Effector memory CD4-positive, alpha-beta T cell (primary cell): Measurements from ENCODE around the gene ACIN1.

Experiments used
- DNase-seq, 3 donors: peaks; one replicate each; pipeline ENCODE4 v3.0.0-alpha.2; 2020
- H3K27ac ChIP-seq: 2 replicates; pipeline ENCODE4 v1.7.0; 2013; ENCODE audit warnings: mild to moderate bottlenecking, low read length, moderate library complexity; ENCODE audit not compliant: insufficient read depth, poor library complexity, severe bottlenecking
- H3K27me3 ChIP-seq: replicated peaks from 2 replicates; pipeline ENCODE4 v1.7.0; 2013; ENCODE audit warnings: mild to moderate bottlenecking, low read length; ENCODE audit not compliant: insufficient read depth, control insufficient read depth, poor library complexity, severe bottlenecking
- H3K36me3 ChIP-seq: 2 replicates; pipeline ENCODE4 v1.7.0; 2013; ENCODE audit warnings: mild to moderate bottlenecking, low read length, moderate library complexity; ENCODE audit not compliant: control insufficient read depth, insufficient read depth
- H3K4me1 ChIP-seq: 2 replicates; pipeline ENCODE4 v1.7.0; 2013; ENCODE audit warnings: low read length, mild to moderate bottlenecking; ENCODE audit not compliant: control insufficient read depth, insufficient read depth, poor library complexity, severe bottlenecking
- H3K4me3 ChIP-seq: 2 replicates; pipeline ENCODE4 v1.7.0; 2013; ENCODE audit warnings: low read length, low read depth, mild to moderate bottlenecking; ENCODE audit not compliant: insufficient read depth, poor library complexity, severe bottlenecking
- H3K9me3 ChIP-seq: 2 replicates; pipeline ENCODE4 v1.7.0; 2013; ENCODE audit warnings: mild to moderate bottlenecking, low read length, moderate library complexity; ENCODE audit not compliant: control insufficient read depth

ACIN1 gene

GRCh38 chr14:23099212-23099861 is 4.4 kb upstream of the ACIN1 start:
- Histone ChIP-seq H3K27ac (no peak overlapping the region), H3K4me3 (no peak overlapping the region), H3K4me1 (no peaks in the 10 kb centered on the region), H3K27me3 (no peaks in the 10 kb centered on the region), H3K36me3 (peaks cover 22% of the 10 kb centered on the region), H3K9me3 (no peaks in the 10 kb centered on the region)
- DNase-seq = no peak

- no peak overlapping the region for H3K4me3 ChIP-seq
- no peak for DNase-seq
- no peaks in the 10 kb centered on the region for H3K27me3 ChIP-seq
- peaks cover 28% of the 10 kb centered on the region for H3K36me3 ChIP-seq
- H3K27ac ChIP-seq = no peak overlapping the region
- no peaks in the 10 kb centered on the region for H3K9me3 ChIP-seq
- peaks cover 14% of the 10 kb centered on the region for H3K4me1 ChIP-seq
Measured at GRCh38 chr14:23097786-23098185, 2.9 kb upstream of the ACIN1 start.

DNA sequence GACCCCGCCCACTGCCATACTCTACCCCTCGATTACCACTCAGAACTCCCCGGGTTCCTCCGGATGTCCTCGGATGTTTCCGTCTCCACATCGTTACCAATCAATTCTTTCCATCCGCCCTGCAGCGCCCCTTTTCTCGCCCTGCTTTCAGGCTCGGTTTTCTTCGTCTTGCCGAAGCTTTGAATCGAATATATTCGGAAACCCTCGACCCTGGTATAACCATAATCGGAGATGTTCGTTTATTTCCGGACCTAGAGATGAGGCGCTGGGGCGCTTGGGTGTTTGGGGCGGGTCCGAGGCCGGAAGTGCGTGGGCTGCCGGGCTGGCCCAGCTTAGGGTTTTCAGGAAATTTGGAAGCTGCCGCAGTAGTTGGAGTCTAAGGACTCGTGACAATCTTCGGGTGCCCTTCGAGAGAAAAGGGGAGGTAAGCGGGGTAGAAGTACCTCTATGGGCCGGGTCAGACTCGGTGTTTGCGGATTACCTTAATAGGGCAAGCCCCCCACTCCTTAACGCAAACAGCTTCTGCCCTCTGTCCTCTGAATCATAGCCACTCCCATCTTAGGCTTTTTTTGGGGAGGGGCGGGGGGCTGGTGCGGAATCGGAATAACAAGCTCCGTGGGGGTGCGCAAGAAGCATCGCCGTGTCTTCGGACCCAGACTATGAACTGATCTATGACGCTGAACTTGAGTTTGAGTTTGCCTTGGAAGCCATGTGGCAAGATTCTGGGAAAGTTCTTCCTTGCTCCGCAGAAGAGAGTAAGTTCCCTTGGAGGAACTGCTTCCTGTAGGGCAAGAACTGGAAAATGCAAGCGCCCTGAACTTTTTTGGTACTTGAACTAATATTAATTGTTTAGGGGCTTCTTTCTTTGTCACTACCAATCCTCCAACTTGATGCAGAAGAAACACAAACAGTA is 516 bp upstream of the ACIN1 start, which contains the start of gene C14orf119:
Gene C14orf119, plus strand, starts transcription at position 310 of the 913 bp plus-strand sequence. CDS start 2,154 bp downstream, outside the sequence.
- Histone ChIP-seq H3K27ac (peak within 1 kb of the TSS; percentile 95), H3K4me1 (peaks cover 18% of the 10 kb centered on the region), H3K9me3 (no peaks in the 10 kb centered on the region), H3K36me3 (peaks cover 45% of the 10 kb centered on the region), H3K4me3 (peak within 1 kb of the TSS; percentile 78), H3K27me3 (no peaks in the 10 kb centered on the region)
- peak; percentile 95 to 99 (median 99) for DNase-seq

DNA sequence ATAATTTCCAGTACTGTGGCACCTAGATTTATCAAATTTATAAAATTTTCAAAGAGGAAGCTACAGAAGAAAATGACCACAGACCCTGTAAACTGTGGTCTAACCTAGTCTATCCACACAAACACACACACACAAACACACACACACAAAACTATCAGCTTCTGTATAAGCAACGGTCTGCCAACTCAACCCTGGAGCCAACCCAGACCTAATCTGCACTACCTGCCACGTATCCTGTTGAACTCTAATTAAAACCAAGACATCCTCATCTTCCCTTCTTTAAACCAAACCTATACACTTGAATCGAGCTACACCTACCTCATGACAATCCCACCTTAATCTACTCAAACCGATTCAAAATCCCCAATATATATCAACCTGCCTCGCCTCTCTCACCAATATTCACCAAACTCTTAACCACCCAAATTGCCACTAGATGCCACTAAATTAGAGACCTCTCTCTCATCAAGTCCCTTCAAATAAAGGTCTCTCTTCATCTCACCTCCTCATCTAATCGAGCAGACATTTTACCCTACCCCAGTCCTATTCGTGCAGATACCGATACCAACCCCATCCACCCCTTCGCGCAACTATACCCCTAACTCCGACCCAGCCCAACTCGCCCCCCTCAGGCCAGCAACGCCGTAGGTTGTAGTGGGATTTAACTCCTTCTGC is 808 bp downstream of the ACIN1 start:
- Histone ChIP-seq H3K4me3 (peak overlapping the region; percentile 71), H3K4me1 (peaks cover 18% of the 10 kb centered on the region), H3K27ac (peak overlapping the region; percentile 95), H3K36me3 (peaks cover 52% of the 10 kb centered on the region), H3K27me3 (no peaks in the 10 kb centered on the region), H3K9me3 (no peaks in the 10 kb centered on the region)
- DNase-seq = no peak

- no peak overlapping the region for H3K27ac ChIP-seq
- no peaks in the 10 kb centered on the region for H3K9me3 ChIP-seq
- peaks cover 18% of the 10 kb centered on the region for H3K4me1 ChIP-seq
- no peaks in the 10 kb centered on the region for H3K27me3 ChIP-seq
- H3K36me3 ChIP-seq = peaks cover 53% of the 10 kb centered on the region
- H3K4me3 ChIP-seq = peak overlapping the region; percentile 71
- DNase-seq = no peak
Measured at GRCh38 chr14:23093526-23093925, 1.4 kb downstream of the ACIN1 start.

- Histone ChIP-seq H3K36me3 (peaks cover 53% of the 10 kb centered on the region), H3K27ac (no peak overlapping the region), H3K4me3 (no peak overlapping the region), H3K9me3 (no peaks in the 10 kb centered on the region), H3K4me1 (peaks cover 18% of the 10 kb centered on the region), H3K27me3 (no peaks in the 10 kb centered on the region)
- no peak for DNase-seq
Measured at GRCh38 chr14:23093104-23093503, 1.8 kb downstream of the ACIN1 start.

- no peaks in the 10 kb centered on the region for H3K27me3 ChIP-seq
- H3K9me3 ChIP-seq = no peaks in the 10 kb centered on the region
- peaks cover 59% of the 10 kb centered on the region for H3K36me3 ChIP-seq
- H3K27ac ChIP-seq = no peak overlapping the region
- no peak for DNase-seq
- peaks cover 18% of the 10 kb centered on the region for H3K4me1 ChIP-seq
- no peak overlapping the region for H3K4me3 ChIP-seq
Measured at GRCh38 chr14:23091294-23092225, 3.4 kb downstream of the ACIN1 start.

DNA sequence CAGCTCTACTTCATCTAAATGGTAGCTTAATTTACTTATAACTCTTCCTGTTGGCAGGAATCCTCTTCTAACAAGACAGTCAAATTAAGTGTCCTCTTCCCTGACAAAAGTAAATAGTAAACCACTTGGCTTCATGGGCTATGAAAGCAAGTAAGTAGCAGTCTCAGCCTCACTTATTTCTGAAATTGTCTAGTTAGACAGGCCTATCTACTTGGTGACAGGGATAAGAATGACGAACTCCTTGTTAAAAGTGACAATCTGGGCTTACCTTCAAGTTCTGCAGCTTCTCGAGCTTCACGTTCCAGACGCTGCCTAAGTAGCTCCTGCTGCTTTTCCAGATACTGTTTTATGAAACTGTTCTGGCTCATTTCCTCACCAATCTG is 4.7 kb downstream of the ACIN1 start:
- Histone ChIP-seq H3K4me3 (no peak overlapping the region), H3K27ac (no peak overlapping the region), H3K27me3 (no peaks in the 10 kb centered on the region), H3K36me3 (peaks cover 70% of the 10 kb centered on the region), H3K4me1 (peaks cover 18% of the 10 kb centered on the region), H3K9me3 (no peaks in the 10 kb centered on the region)
- no peak for DNase-seq

DNA sequence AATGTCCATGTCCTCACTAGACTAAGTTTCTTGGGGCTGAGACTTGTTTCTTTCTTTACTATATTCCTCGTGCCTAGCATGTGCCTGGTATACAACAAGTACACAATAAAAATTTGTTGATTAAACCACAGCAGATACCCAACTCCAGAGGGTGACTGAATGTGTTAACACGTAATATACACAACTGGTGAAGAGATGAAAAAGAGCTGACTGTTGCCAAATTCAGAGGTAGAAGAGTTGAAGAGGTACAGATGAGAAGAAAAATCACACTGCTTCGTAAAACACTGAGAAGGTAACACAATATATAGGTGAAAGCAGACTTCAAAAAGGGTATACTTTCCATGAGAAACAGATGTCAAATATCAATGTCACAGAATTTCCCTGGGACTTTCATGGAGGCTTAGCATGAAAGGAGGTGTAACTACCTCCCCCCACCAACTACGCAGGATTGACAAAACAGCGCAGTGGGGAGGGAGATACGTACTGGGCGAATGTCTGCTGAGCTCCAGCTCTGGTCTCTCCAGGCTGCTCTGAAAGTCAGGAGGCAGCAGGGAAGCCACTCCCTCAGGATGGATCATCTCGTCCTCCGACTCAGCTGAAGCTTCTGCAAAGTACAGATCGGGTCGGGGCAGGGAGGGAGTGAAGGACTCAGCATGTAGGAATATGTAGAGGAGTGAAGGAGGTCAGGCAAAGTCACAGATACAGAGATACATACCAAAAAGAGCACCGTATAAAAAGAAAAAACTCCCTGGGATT is 5.3 kb downstream of the ACIN1 start:
- Histone ChIP-seq H3K9me3 (no peaks in the 10 kb centered on the region), H3K27ac (no peak overlapping the region), H3K4me1 (peaks cover 18% of the 10 kb centered on the region), H3K4me3 (no peak overlapping the region), H3K36me3 (peaks cover 76% of the 10 kb centered on the region), H3K27me3 (no peaks in the 10 kb centered on the region)
- no peak for DNase-seq
